Measurements from ENCODE around the gene CNNM4.

CNNM4 gene

GRCh38 chr2:96817882-96818281 lies 57.2 kb downstream of the CNNM4 start:
- Histone ChIP-seq H3K4me1 (ENCODE audit: control insufficient read depth, insufficient read depth, low read length) (peaks cover 15% of the 10 kb centered on the region), H3K4me3 (ENCODE audit: low read depth, low read length) (peak overlapping the region; percentile 75), H3K36me3 (ENCODE audit: control insufficient read depth in 2 of 2, insufficient read depth in 1 of 2, low read length in 2 of 2) (peaks cover 10 to 28% of the 10 kb centered on the region in 2 experiments; a peak in 2 of 3 replicates), H3K27ac (ENCODE audit: extremely low read depth, low read depth, low read length) (no peak overlapping the region), H3K9me3 (ENCODE audit: control insufficient read depth, insufficient read depth, low read depth, low read length) (no peaks in the 10 kb centered on the region)
- CTCF ChIA-PET = interaction anchor here (0.6 to 1.2 kb wide), 3 partner anchors 36 to 482 kb away, joined by 3 to 5 read pairs (median 4); partner anchors contain the start of genes ANKRD39 and NCAPH
- POLR2A ChIA-PET = interaction anchor here (1.3 to 1.7 kb wide), 2 partner anchors 15 to 53 kb away, joined by 4 read pairs; no protein-coding TSS in a partner anchor
- peak; percentile 82 for TF ChIP-seq PRDM1 (tag by site-specific recombination; IDR thresholded peaks at IDR 0.05)
- no peak for TF ChIP-seq ZNF416 (tag by site-specific recombination; IDR thresholded peaks at IDR 0.05)

- H3K4me1 ChIP-seq (ENCODE audit: control insufficient read depth, insufficient read depth, low read length) = peaks cover 19% of the 10 kb centered on the region
- H3K9me3 ChIP-seq (ENCODE audit: control insufficient read depth, insufficient read depth, low read depth, low read length) = no peaks in the 10 kb centered on the region
- H3K4me3 ChIP-seq (ENCODE audit: low read depth, low read length) = no peak overlapping the region
- no peak overlapping the region for H3K27ac ChIP-seq (ENCODE audit: extremely low read depth, low read depth, low read length)
- CTCF ChIA-PET = interaction anchor here (0.6 to 1.2 kb wide), 4 partner anchors 38 to 534 kb away, joined by 3 to 5 read pairs (median 3); partner anchors contain the start of gene ANKRD39
- POLR2A ChIA-PET = interaction anchor here (0.8 to 1.2 kb wide), 2 partner anchors 9 to 182 kb away, joined by 3 read pairs; partner anchors contain the start of gene KANSL3
- peaks cover 10 to 40% of the 10 kb centered on the region in 2 experiments for H3K36me3 ChIP-seq (ENCODE audit: control insufficient read depth in 2 of 2, insufficient read depth in 1 of 2, low read length in 2 of 2)
- peak; percentile 92 for TF ChIP-seq ZBTB20 (tag by site-specific recombination; IDR thresholded peaks at IDR 0.05)
- TF ChIP-seq ZNF600 (tag by site-specific recombination; IDR thresholded peaks at IDR 0.05) = peak; percentile 22; the same call in 1 of the 2 replicates
- no peak for TF ChIP-seq ZNF138 (tag by site-specific recombination; IDR thresholded peaks at IDR 0.05; ENCODE audit: borderline replicate concordance)
- 0 out of 2 replicates have a peak, but pooled peaks have one; percentile 23 for TF ChIP-seq ZNF449 (tag by site-specific recombination; IDR thresholded peaks at IDR 0.05)
- no peak for TF ChIP-seq ZNF549 (tag by site-specific recombination; IDR thresholded peaks at IDR 0.05)
- no peak for TF ChIP-seq ZNF510 (tag by site-specific recombination; IDR thresholded peaks at IDR 0.05; ENCODE audit: insufficient replicate concordance)
- no peak for TF ChIP-seq ZNF544 (tag by site-specific recombination; IDR thresholded peaks at IDR 0.05)
- TF ChIP-seq ZFP37 (tag by site-specific recombination; IDR thresholded peaks at IDR 0.05) = no peak
- no peak for TF ChIP-seq ZNF639 (tag by site-specific recombination; IDR thresholded peaks at IDR 0.05)
- no peak for TF ChIP-seq ZNF404 (tag by site-specific recombination; IDR thresholded peaks at IDR 0.05)
- no peak for TF ChIP-seq ELK4 (IDR thresholded peaks at IDR 0.05; ENCODE audit: borderline replicate concordance, low read depth, low read length)
- TF ChIP-seq ZNF18 (tag by site-specific recombination; IDR thresholded peaks at IDR 0.05) = no peak
- no peak for TF ChIP-seq ZNF473 (tag by site-specific recombination; IDR thresholded peaks at IDR 0.05)
- TF ChIP-seq ZIC2 (tag by site-specific recombination; IDR thresholded peaks at IDR 0.05) = peak; percentile 60
- TF ChIP-seq ZNF747 (tag by site-specific recombination; IDR thresholded peaks at IDR 0.05) = no peak
- TF ChIP-seq SALL2 (tag by site-specific recombination; IDR thresholded peaks at IDR 0.05; ENCODE audit: borderline replicate concordance) = no peak
- no peak for TF ChIP-seq ZNF558 (tag by site-specific recombination; IDR thresholded peaks at IDR 0.05)
- TF ChIP-seq OSR2 (tag by site-specific recombination; IDR thresholded peaks at IDR 0.05) = no peak
- TF ChIP-seq GLI2 (tag by site-specific recombination; IDR thresholded peaks at IDR 0.05; ENCODE audit: borderline replicate concordance, low read depth) = no peak
- no peak for TF ChIP-seq ZBTB26 (tag by site-specific recombination; optimal IDR thresholded peaks at IDR 0.05)
- no peak for TF ChIP-seq ZNF19 (tag by site-specific recombination; IDR thresholded peaks at IDR 0.05; ENCODE audit: low read depth)
- TF ChIP-seq ZBTB21 (tag by site-specific recombination; IDR thresholded peaks at IDR 0.05) = no peak
- no peak for TF ChIP-seq ZNF677 (tag by site-specific recombination; IDR thresholded peaks at IDR 0.05)
- no peak for TF ChIP-seq ZNF214 (tag by site-specific recombination; IDR thresholded peaks at IDR 0.05; ENCODE audit: borderline replicate concordance)
- TF ChIP-seq ZNF350 (tag by site-specific recombination; IDR thresholded peaks at IDR 0.05) = no peak
- TF ChIP-seq ZFP41 (tag by site-specific recombination; IDR thresholded peaks at IDR 0.05; ENCODE audit: borderline replicate concordance) = no peak
Measured at GRCh38 chr2:96819128-96819875, 58.6 kb downstream of the CNNM4 start.
